HS-27A (cell line): ENCODE data around the gene SEL1L.
"Not testable (repeated sequence)": the region's sequence is repeated elsewhere in the genome, so short reads cannot be mapped to it uniquely, and the experiment has no call there.

Experiments
- DNase-seq: peaks from one replicate; pipeline ENCODE4 v3.0.0-alpha.2; 2012; ENCODE audit warnings: low read depth, missing footprints

SEL1L gene

DNA sequence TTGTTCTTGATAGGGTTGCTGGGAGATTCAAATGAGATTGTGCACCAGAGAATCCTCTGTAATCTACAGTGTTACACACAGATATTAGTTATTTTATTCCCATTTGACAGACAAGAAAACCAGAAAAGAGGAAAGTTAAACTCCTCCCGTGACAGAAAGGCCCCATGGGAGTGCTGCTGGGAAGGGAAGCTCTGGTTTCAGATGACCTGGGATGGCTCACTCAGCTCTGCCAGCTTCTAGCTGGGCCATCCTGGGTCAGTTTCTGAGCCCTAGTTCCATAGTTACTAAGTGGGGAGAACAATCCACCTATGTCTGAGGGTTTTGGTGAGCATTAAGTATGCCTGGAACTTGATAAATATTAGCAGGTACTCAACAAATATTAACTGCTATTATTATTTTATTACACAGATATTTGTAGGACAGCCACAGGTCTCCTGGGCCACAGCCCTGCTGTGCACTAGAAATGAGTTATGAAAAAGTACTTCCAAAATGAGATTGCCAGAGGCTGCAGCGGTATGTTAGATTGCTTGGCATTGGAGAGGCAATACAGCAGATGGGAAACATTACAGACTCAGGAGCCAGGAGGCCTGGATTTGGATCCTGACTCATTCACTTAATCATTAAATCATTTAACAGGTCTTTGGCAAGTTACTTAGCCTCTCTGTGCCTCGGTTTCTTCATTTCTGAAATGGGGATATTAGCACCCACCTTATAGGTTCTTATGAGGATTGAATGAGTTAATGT is 86.5 kb downstream of the SEL1L start:
- no peak for DNase-seq

DNA sequence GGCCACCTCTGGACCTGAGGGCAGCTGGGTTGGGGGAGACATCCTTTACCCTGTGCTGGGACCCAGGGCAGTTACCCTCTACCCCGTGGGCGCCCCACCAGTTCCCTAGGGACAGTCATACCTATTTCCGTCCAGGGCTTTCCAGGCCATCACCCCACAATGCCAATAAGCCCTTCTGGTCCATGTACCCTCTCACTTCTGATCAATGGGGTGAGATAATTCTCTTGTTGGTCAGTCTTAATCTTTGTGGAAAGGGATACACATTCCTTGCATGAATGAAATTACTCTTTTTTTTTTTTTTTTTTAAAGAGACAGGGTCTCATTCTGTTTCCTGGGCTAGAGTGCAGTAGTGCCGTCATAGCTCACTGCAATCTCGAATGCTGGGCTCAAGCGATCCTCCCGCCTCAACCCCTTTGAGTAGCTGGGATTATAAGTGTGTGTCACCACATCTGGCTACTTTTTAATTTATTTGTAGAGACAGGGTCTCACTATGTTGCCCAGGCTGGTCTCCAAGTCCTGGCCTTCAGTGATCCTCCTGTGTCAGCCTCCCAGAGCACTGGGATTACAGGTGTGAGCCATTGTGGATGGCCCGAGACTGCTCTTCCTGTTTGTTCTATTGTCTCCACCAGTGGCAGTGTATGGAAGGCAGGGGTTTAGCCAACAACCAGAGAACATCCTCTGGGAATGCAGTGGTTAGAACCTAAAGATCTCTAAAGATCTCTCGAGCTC is 87.2 kb downstream of the SEL1L start:
- no peak for DNase-seq

DNA sequence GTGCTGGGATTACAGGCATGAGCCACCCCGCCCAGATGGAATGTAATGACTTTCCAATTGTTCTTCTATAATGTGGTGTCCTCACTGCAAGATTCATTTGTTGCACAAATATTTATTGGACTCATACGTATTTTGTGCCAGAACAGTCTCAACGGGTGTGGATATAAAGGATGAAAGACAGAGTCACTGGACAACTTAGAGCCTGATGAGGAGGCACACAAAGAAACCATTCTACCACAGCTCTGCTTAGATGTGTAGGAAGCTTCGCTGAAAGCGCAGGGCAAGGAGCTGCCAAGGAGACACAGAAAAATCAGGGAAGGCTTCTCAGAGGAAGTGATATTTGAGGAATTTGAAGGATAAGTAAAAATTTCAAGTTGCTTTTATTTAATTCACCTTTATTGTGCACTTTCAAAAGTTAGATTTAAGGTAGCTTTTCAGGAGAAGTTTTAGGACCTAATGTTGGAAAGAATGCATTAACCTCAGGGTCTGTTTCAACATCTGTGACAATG is 92.0 kb downstream of the SEL1L start:
- DNase-seq, result no peak

DNA sequence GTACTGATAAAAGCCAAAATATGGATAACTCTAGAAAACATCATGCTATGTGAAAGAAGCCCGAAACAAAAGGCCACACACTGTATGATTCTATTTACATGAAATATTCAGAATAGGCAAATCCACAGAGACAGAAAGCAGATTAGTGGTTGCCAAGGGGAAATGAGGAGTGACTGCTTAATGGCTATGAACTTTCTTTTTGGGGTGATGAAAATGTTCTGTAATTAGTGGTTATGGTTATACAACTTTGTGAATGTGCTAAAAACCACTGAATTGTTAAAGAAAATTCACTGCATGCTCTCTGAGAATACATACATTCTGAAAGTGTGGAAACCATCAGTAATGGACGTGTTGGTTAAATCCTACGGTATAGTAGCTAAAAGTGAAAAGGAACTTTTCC is 93.6 kb downstream of the SEL1L start:
- no peak for DNase-seq

DNA sequence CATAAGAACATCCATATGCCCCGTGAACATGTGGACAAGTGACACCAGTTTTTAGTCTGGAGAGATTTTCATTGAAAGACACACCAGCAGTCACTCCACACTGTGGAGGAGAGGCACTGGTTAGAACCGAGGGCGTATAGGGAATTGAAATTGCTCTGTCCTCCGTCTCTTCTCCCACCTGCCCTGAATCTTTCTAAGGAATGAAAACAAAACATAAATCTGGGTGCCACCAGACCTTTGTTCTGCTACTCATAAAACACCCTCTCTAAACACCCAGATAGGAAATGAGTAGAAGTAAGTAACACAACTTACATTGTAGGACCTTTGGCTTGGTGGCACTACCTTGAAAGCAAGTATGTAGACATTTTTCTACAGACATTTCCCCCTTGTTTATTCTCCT is 96.4 kb downstream of the SEL1L start:
- no peak for DNase-seq

DNA sequence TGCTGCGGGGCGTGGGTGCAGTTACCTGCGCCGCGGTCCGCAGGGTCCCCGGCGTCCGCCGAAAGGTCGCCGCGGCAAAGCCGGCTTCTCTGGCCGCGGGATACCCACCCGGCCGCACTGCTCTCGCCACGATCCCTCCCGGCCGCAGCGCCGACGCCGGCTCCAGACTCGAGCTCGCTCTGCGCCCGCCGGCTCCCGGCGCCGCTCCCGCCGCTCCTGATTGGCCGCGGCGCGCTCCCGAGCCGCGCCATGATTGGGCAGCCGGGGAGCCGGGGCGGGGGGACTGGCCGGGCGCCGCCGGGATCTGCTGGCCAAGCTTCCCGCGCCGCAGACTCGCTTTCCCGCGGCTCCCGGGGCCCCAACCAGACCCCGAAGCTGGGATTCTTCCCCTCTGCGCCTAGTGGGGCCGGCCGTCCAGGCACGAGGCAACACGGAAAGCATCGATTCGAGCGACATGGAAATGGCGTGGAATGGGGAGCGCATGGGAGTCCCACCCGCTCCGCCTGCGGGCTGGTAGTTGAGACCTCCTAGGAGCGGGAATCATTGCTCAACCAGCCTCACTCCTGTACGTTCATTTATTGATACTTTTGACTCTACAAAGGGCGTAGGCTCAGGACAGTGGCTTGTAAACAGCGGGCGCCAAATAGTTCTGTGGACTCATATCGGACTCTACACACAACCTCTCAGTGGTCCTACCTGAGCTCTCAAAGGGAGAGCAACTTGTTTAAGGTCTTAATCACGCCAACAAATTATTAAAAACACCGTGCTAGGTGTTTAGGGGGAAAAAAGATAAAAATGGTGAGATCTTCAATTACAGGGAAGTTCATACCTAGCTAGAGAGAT is 97.1 kb downstream of the SEL1L start:
- no peak for DNase-seq

DNA sequence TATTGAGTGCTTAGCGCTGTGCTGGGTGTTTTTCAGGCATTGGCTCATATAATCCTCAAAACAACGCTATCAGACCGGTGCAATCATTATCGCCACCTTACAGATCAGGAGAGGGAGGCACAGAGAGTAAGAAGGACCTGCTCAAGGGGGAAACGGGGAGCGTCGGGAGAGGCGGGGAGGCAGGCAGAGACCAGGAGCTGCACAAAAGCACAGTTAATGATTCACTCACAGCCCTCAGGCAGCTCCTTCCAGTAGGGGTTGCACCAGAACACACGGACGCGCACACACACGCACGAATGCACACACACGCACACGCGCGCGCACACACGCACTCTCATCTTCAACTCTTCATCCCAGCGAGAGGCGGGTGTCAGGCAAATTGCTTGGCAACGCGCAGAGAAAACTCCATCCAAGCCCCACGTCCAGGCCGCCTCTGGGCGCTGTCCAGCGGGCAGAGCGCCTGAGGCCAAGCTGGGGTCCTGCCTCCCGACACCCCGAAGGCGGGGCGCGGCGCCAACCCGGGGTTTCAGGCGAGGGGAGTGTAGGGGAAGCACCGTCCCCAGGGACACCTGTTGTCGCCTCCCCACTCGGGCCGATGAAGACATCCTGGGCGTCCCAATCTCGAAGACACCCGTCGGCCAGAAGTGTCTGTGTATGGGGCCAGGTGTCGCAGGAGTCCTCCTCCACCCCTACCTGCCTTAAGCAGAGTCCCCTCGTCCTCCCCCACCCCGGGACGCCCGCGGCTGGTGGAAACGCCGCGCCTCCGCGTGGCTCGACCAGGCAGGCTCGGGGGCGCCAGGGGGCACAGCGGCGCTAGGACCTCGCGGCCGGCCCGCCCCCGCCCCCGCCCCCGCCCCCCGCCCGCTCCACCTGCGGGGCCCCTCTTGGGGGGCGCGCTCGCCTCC is 98.0 kb downstream of the SEL1L start:
- DNase-seq, result no peak

DNA sequence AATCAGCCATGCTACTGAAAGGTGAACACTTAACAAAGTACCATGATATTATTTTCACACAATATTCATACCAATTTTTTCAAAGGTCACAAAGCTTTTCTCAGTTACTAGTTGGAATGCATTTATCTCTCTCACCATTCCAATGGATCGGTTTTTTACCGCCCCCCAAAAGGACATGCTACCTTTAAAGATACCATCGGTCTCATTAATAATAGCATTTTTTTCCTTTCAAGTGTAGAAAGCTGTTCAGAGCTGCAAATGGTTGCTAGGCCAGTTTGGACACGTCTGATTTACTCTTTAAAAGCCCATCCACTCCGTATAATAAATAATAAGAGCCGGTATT is 98.6 kb downstream of the SEL1L start:
- DNase-seq, result no peak

DNA sequence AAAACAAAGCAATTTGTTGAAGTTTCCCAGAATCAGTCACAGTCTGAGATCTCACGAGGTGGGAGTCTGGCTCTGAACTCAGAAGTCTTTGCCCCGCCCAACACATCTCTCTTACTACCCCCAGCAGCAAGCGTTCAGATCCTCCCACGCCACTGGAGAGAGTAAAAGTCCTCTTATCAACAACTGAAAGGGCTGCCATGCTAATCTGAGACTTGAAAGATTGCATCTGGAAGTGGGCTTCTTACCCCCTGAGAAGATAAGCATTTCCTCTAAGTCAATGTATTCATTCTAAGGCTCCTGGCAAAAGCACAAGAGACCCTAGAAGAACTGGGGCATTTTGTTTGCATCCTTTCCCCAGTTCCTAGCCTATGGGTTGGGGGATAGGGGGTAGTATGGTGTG is 99.4 kb downstream of the SEL1L start:
- DNase-seq, result no peak

DNA sequence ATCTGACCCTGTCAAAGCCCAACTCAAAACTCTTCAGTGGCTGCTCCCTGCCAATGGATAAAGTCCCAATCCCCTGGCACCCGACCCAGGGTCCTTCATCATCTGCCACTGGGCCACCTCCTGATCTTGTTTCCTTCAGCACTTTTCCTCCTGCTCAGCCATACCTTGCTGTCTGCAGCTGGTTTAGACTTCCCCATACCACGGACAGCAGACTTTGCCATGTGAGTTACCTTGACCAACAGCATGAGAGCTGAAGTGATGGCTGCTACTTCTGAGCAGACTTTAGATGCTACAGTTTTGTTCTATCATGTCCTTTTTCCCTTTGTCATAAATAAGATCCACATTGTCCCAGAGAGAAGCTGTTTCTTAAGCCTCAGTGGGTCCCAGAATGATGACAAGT is 100.3 kb downstream of the SEL1L start:
- no peak for DNase-seq

DNA sequence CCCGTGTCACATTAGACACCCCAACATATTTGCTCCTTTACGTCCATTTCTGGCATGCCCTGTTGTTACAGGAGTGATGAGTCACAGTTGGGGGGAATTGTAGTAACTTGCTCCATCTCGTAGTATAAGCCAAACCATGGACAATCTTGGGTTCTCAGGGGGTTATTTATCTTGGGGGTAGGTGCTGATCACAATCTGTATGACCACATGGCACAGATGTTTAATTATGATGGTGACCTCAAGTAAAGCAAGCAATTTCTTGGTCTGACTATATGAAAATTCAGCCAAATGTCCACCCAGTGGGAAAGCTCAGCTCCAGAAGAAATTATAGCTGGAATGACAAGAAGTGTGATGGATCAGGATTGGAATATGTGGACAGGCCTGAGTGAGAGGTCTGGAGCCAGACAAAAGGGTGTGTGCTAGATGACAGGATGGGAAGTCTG is 101.4 kb downstream of the SEL1L start:
- no peak for DNase-seq

DNA sequence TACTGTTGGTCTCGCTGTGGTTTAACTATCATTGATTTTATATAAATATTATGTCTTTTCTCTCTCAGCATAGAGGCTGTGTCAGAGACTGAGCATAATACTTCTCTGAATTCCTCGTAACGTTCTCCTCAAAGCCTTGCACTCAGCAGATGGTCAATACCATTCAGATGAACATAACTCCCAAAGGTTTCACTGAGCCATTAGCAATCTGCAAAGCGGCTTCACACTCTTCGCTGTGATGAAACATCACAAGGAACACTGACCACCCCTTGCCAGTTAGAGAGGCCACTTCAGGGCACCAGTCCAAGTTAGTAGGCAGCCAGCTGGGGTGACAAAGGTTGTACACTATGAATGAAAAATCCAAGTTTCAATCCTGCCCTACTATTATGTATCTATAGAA is 103.4 kb downstream of the SEL1L start:
- DNase-seq, result no peak

DNA sequence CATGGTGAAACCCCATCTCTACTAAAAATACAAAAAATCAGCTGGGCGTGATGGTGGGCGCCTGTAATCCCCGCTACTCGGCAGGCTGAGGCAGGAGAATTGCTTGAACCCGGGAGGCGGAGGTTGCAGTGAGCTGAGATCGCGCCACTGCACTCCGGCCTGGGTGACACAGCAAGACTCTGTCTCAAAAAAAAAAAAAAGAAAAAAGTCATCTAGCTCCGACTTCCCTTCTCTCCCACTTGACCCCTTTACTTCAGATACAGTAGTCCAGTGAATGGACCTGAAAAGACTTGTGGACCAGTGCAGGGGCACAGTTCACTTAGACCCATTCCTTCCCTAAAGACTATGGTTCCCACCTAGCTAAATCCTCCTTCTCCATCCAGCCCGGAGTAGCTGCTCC is 103.9 kb downstream of the SEL1L start:
- not testable (repeated sequence) for DNase-seq

DNA sequence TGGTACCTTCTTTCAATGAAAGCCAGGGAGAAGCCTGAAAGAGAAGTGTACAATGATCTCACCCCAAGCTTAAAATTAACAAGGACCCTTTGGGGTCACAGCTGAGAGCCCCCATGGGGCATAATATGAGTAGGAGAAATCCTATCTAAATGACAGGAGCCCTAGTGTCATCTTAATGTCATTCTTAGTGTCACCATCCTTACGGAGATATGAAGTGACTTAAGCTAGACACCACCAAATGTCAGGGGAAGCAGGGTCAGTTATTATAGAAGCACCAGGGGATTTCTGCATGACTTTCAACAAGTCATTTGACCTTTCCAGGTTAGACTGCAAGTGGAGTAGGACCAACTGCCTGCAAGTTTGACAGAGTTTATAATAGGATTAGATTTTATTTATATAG is 104.6 kb downstream of the SEL1L start:
- DNase-seq, result no peak

DNA sequence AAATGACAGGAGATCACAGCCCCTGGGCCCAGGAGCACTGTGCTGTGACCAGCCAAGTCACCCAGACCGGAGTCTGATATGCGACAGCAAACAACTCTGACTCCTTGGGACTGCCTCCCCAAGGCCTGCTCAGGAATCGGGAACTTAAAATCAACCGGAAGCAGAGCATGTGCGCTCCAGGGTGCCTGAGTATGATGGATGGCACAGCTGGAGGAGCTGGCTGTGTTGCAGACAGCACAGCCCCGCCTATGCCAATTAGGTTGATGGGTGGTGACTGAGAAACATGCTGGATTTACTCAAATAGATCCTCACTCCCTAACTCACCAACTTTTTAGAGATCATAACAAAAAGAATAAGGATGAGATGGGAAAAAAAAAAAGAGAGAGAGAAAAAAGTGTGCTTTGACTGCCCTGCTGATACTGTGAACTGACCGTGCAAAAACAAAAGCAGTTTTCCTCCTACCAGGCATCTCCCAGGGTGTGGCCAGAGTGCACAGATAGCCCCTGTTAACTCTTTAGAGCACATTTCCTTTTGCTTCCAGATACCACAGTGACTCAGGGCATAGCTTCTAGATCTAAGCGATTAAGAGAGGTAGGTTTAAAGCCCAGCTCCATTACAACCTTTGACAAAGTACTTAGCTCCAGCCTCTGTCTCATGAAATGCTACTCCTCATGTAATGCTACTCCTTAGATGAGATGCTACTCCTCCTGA is 106.2 kb downstream of the SEL1L start:
- DNase-seq, result no peak

DNA sequence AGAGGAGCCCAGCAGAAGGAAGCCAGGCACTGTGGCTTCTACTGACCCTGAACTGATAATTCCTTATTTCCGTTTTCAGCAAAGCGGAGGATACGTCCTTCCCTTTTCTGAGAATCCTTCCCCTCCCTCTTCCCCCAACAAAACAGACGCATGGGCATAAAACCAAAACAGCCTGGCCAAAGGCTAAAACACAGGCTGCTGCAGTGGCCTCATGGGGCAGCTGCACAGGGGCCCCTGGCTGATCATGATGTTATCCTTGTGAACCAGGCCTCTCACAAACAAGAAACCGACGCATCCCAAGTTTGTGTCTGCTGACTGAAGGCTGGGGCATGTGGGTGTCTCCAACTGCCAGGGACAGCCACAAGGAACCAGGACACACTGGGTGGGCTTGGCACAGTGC is 110.1 kb downstream of the SEL1L start:
- DNase-seq, result no peak
